Measurements from ENCODE around the gene MKI67. TPM values are rescaled to one million over a fixed set of nuclear protein-coding genes. Genes with fewer than 3 reads are reported as not detected.

The MKI67 gene
- total and polyA plus RNA-seq, 2 of the 4 experiments (the other 2 are of a cell fraction): 13.5 to 36.4 TPM

GRCh38 chr10:128078136-128078969, 47.9 kb downstream of the MKI67 start:
- Histone ChIP-seq H3K27ac (ENCODE audit: insufficient read depth, low read length) (no peak overlapping the region), H3K18ac (ENCODE audit: low read depth, low read length) (no peak overlapping the region), H2BK15ac (ENCODE audit: low read depth, low read length) (no peak overlapping the region), H3K9me1 (ENCODE audit: insufficient read depth, low read length) (no peaks in the 10 kb centered on the region), H2AFZ (replicated peaks; ENCODE audit: low read length, poor library complexity) (peak overlapping the region; percentile 6), H4K91ac (ENCODE audit: insufficient read depth, low read depth, low read length) (no peak overlapping the region), H4K20me1 (ENCODE audit: insufficient read depth, low read length) (no peaks in the 10 kb centered on the region), H3K14ac (replicated peaks; ENCODE audit: low read depth, low read length) (no peak overlapping the region), H3K9me3 (ENCODE audit: control insufficient read depth, insufficient read depth, low read length) (no peaks in the 10 kb centered on the region), H3K4me3 (ENCODE audit: insufficient read depth, low read depth, low read length) (no peak overlapping the region), H2BK5ac (ENCODE audit: low read depth, low read length, poor library complexity, severe bottlenecking) (no peak overlapping the region), H3K4me1 (ENCODE audit: control insufficient read depth, insufficient read depth, low read length) (no peaks in the 10 kb centered on the region), H2BK120ac (ENCODE audit: low read depth, low read length) (no peak overlapping the region), H3K27me3 (ENCODE audit: control insufficient read depth, insufficient read depth, low read length) (peaks cover 8% of the 10 kb centered on the region; the same call in 1 of the 2 replicates), H4K5ac (ENCODE audit: low read depth, low read length) (no peak overlapping the region), H3K23ac (ENCODE audit: low read depth, low read length) (no peak overlapping the region), H3K4ac (ENCODE audit: low read depth, low read length) (no peak overlapping the region), H4K8ac (ENCODE audit: low read depth in 2 of 2, low read length in 2 of 2) (no peak overlapping the region), H3K9ac (ENCODE audit: low read depth, low read length) (no peak overlapping the region), H2BK20ac (ENCODE audit: low read depth, low read length) (no peak overlapping the region), H2AK5ac (ENCODE audit: low read depth, low read length) (no peak overlapping the region), H3K79me1 (ENCODE audit: low read depth in 1 of 2, low read length in 2 of 2) (no peaks in the 10 kb centered on the region), H2AK9ac (replicated peaks; ENCODE audit: low read depth, low read length, poor library complexity) (no peak overlapping the region), H3K4me2 (ENCODE audit: low read depth, low read length) (no peak overlapping the region), H3K56ac (ENCODE audit: extremely low read depth, insufficient read depth, low read length) (no peak overlapping the region), H3K36me3 (ENCODE audit: control insufficient read depth, insufficient read depth, low read length) (no peaks in the 10 kb centered on the region)
- ChIA-PET CTCF (interaction anchor here (0.5 to 1.0 kb wide), 3 partner anchors 9 to 72 kb away, joined by 3 to 9 read pairs (median 8); no protein-coding TSS in a partner anchor), POLR2A (ENCODE audit: unreplicated experiment) (no interaction called here)
- dilution Hi-C loops (cut with HindIII; ENCODE audit: low sequenced_read_pairs, unreplicated experiment): no loop called here
- peak; percentile 37 for DNase-seq
- intact Hi-C loops (cut with micrococcal nuclease): loop anchor here (1.0 kb wide), 2 partner anchors 72 to 134 kb away; no protein-coding TSS in a partner anchor
- TF ChIP-seq MAZ (IDR thresholded peaks at IDR 0.05; ENCODE audit: borderline replicate concordance, low read depth, low read length): 0 out of 2 replicates have a peak, but pooled peaks have one; percentile 27
- no peak for TF ChIP-seq USF2 (IDR thresholded peaks at IDR 0.05; ENCODE audit: low read depth, low read length)
- TF ChIP-seq SMC3 (IDR thresholded peaks at IDR 0.05; ENCODE audit: low read depth, low read length): peak; percentile 76
- TF ChIP-seq RAD21 (IDR thresholded peaks at IDR 0.05; ENCODE audit: low read length): peak; percentile 82
- peak; percentile 86 for TF ChIP-seq CTCF (conservative IDR thresholded peaks at IDR 0.05; ENCODE audit: low read depth, low read length)
- no peak for TF ChIP-seq RCOR1 (IDR thresholded peaks at IDR 0.05; ENCODE audit: insufficient replicate concordance, low read length)
- BruUV-seq (replicated peaks): no TSS peak
- ATAC-seq (ENCODE audit: low read depth): peak; percentile 98
- 51% methylated on average over 7 of the region's 17 CpGs; no CpG with 5 or more reads in 1 of the 2 experiments for WGBS, 2 experiments (ENCODE audit: extremely low coverage in 2 of 2, insufficient read length in 1 of 2)
- in situ Hi-C loops (cut with MboI; ENCODE audit: low sequenced_read_pairs): no loop called here
